SU-DHL-6 (cell line): ENCODE measurements around the gene KRT31.

ENCODE experiments used
- CTCF ChIP-seq: fragments of 200-600 bp; sonication (generic); IDR thresholded peaks from one replicate; pipeline ENCODE4 v1.5.1; 2017; ENCODE audit warnings: antibody characterized with exemption, mild to moderate bottlenecking, low read length, moderate library complexity; ENCODE audit not compliant: insufficient read depth, poor library complexity, severe bottlenecking
- EZH2phosphoT487 ChIP-seq: fragments of 200-600 bp; sonication (generic), shearing (Covaris generic); conservative IDR thresholded peaks from 2 replicates; pipeline ENCODE4 v1.6.1; 2018; ENCODE audit warnings: mild to moderate bottlenecking, antibody characterized with exemption, low read length, moderate library complexity, mixed read lengths

DNA sequence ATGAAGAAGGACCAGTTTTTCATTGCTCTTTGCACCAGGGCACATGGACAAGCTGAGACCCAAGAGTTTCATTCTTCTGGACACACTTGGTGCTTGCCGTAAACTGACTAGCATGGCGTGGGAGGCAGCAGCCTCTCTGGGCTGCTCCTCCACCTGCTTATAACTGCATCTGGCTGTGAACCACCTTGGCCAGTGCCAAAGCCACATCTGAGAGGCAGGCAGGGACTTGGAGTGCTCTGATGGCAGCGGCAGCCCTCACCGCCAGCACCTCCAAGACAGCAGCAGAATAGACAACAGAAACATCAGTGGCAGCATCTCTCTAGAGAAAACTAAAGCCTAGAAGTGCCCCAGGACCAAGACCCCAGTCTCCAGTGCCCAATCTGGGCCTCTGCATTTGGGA lies 22.3 kb upstream of the KRT31 start:
- TF ChIP-seq CTCF (no peak), EZH2phosphoT487 (no peak)
